HG03135 (cell line): ENCODE measurements around the gene FCGR1A.
A peak's percentile ranks its signal among the peaks of the same experiment; 100 is the strongest.
"Not testable (repeated sequence)": the region's sequence is repeated elsewhere in the genome, so short reads cannot be mapped to it uniquely, and the experiment has no call there.

Source experiments
- ATAC-seq: cut with Tn5 transposase; IDR thresholded peaks from one replicate; pipeline ENCODE4 v1.9.1; 2021; ENCODE audit warnings: mild to moderate bottlenecking, moderate library complexity; ENCODE audit not compliant: unreplicated experiment

FCGR1A gene

GRCh38 chr1:149782600-149782999 is at the start of gene FCGR1A:
Gene FCGR1A, plus strand, starts transcription at chr1:149782694. Its CDS starts 50 bp downstream, at chr1:149782744.
- not testable (repeated sequence) for ATAC-seq

GRCh38 chr1:149732781-149733180 is 49.7 kb upstream of the FCGR1A start:
- not testable (repeated sequence) for ATAC-seq

GRCh38 chr1:149734692-149735091 is 47.8 kb upstream of the FCGR1A start:
- ATAC-seq, result not testable (repeated sequence)

GRCh38 chr1:149740148-149740581 is 42.3 kb upstream of the FCGR1A start:
- not testable (repeated sequence) for ATAC-seq

- not testable (repeated sequence) for ATAC-seq
These were observed 41.8 kb upstream of the FCGR1A start for GRCh38 chr1:149740590-149741230.

- not testable (repeated sequence) for ATAC-seq
These were observed 40.6 kb upstream of the FCGR1A start for GRCh38 chr1:149741914-149742313.

- ATAC-seq, result not testable (repeated sequence)
These were observed 35.8 kb upstream of the FCGR1A start for GRCh38 chr1:149746463-149747356.

- ATAC-seq, result not testable (repeated sequence)
These were observed 34.9 kb upstream of the FCGR1A start for GRCh38 chr1:149747359-149748143.

- not testable (repeated sequence) for ATAC-seq
These were observed 34.4 kb upstream of the FCGR1A start for GRCh38 chr1:149748144-149748500.

- not testable (repeated sequence) for ATAC-seq
These were observed 31.9 kb upstream of the FCGR1A start for GRCh38 chr1:149750562-149750961.

GRCh38 chr1:149752186-149752585 is 30.3 kb upstream of the FCGR1A start:
- ATAC-seq, result not testable (repeated sequence)

- not testable (repeated sequence) for ATAC-seq
These were observed 29.0 kb upstream of the FCGR1A start for GRCh38 chr1:149753466-149753865.

GRCh38 chr1:149755294-149755693 is 27.2 kb upstream of the FCGR1A start:
- not testable (repeated sequence) for ATAC-seq

- ATAC-seq, result not testable (repeated sequence)
These were observed 20.2 kb upstream of the FCGR1A start for GRCh38 chr1:149762294-149762693.

- ATAC-seq, result not testable (repeated sequence)
These were observed 18.2 kb upstream of the FCGR1A start for GRCh38 chr1:149764087-149764800.

- ATAC-seq, result not testable (repeated sequence)
These were observed 16.3 kb upstream of the FCGR1A start for GRCh38 chr1:149766241-149766640.

GRCh38 chr1:149769216-149769615 is 13.3 kb upstream of the FCGR1A start:
- not testable (repeated sequence) for ATAC-seq

- ATAC-seq, result not testable (repeated sequence)
These were observed 11.8 kb upstream of the FCGR1A start for GRCh38 chr1:149770661-149771060.

- peak; percentile 90 for ATAC-seq
These were observed 10.7 kb upstream of the FCGR1A start for GRCh38 chr1:149771653-149772425.
